GM12865 (cell line): ENCODE measurements around the gene PDCL3.

Experiments used
- DNase-seq: peaks from one replicate; pipeline ENCODE4 v3.0.0; 2010; ENCODE audit warnings: low read depth
- H3K4me3 ChIP-seq: 2 replicates; pipeline ENCODE4 v1.5.1; 2011; ENCODE audit warnings: mild to moderate bottlenecking, low read depth, low read length, control low read depth
- CTCF ChIP-seq: IDR thresholded peaks from 2 replicates; pipeline ENCODE4 v1.5.1; 2011; ENCODE audit warnings: low read length, control low read depth, low read depth, inconsistent platforms; ENCODE audit not compliant: insufficient read depth; ENCODE audit errors: missing control alignments

PDCL3 gene

GRCh38 chr2:100615471-100615870, 52.7 kb downstream of the PDCL3 start:
- no peak for DNase-seq
- TF ChIP-seq CTCF = no peak
- H3K4me3 ChIP-seq = no peak overlapping the region

DNA sequence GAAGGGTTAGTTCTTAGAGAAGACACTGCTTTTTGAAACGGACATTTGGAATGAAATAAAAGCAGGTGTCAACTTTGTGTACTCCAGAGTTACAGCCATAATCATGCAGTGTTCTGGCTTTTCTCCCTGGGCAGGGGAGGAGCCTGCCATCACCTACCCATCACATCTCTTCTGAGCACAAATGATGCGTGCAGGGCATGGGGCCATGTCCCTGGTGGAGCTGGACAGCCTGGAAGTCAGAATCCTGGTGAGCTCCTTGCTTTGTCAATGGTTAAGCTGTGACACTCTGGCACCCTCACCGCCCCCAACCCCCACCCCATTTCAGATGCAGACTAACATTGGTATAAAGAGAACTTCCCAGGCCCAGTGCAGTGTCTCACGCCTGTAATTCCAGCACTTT, 53.1 kb downstream of the PDCL3 start:
- no peak overlapping the region for H3K4me3 ChIP-seq
- no peak for DNase-seq
- TF ChIP-seq CTCF = no peak

GRCh38 chr2:100616841-100617390, 54.1 kb downstream of the PDCL3 start:
- no peak for TF ChIP-seq CTCF
- H3K4me3 ChIP-seq = no peak overlapping the region
- no peak for DNase-seq

DNA sequence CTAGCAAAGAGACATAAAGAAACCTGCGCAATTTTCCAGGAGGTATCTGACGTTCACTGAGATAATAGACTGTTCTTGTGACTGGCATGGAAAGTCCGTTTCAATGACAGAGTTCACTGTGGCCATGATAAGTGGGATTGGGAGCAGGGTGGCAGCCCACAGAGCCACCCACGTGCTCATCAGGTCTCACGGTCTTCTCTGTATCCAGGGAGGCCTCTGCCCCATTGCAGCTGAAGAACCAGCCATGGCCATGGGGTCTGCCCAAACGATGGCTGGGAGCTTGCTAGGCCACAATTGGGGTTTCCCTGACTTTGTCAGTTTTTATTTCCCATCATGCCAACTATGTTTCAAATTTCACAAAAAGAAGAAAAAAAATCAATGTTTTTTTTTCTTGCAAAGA, 57.2 kb downstream of the PDCL3 start:
- no peak overlapping the region for H3K4me3 ChIP-seq
- TF ChIP-seq CTCF = no peak

DNA sequence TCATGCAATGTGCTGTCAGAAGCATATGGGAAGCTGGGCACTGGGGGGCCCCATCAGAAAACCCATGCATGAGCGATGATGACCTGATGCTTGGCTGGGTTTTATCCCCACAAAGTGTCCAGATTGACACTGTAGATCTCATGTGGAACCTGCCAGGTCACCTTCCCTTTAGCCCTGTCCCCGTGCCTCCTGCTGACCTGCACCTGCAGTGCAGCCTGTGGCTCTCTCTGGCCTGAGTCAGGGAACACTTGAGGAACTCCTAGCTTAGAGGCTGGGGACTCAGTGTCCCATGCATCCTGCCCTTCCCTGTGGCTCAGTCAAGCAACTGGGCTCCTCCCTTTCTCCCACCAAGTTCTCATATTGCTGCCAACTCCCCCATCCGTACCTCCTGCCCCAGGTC, 57.7 kb downstream of the PDCL3 start:
- H3K4me3 ChIP-seq = no peak overlapping the region
- no peak for TF ChIP-seq CTCF
- no peak for DNase-seq

More for the DNA sequence above, 57.2 kb downstream of the PDCL3 start:
- DNase-seq = no peak

DNA sequence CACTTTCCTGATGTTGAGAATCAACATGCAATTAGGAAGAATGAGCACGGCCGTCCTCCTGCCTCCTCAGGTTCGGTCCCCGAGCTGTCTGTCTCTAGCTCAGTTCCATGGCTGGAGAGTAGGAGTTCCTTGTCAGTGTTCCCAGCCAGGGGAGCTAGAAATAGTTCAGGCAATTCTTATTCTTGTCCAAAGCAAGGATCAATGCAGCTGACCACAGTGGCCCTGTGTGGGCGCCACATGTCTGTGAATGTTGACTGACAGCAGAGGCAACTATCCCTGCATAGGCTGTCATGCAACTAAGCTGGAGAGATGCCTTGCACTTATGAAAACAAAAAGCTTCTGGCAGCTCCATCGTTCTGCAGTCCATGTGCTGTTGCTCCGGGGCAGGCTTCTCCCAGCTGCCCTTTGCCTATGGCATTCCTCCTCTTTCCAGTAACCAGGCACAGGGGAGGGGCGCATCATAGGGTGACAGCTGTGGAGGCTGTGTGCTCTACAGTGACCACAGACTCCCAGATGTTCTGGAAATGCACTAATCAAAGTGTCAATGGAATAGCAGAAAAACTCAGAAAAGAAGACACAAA, 58.7 kb downstream of the PDCL3 start:
- TF ChIP-seq CTCF = no peak
- no peak overlapping the region for H3K4me3 ChIP-seq
- DNase-seq = no peak
